Measurements from ENCODE around the gene KRTAP10-11. TPM values are rescaled to one million over a fixed set of nuclear protein-coding genes. Genes with fewer than 3 reads are reported as not detected.

The KRTAP10-11 gene
- total and polyA plus RNA-seq, 2 donors from 2014 or later, result not detected

DNA sequence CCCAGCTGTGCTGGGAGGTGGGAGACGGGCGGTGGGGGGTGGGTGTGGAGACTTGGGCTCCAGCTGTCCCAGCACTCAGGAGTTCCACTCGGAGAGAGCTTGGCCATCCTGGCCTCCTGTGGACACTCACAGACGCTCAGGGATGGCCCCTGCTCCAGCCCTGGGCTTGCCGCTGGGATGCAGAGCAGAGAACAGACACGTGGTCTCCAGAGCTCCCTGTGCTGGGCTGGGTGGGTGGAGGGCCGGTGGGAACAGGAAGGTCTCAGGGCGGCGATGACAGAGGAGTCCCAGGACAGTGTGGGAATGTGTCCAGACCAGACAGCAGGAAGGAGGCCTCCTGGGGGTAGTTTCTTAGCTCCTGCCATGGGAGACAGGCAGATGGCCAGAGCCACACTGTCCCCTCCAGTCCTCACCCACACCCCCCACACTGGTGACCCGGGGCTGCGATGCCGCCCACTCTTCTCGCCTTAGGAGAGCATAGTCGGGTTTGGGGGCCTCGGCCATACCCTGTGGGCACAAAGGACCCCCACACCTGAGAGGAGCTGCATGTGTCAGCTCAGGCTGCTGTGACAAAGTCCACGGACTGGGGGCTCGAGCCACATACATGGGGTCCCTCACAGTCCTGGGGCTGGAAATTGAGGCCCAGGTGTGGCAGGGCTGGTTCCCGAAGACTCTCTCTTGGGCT lies 17.4 kb upstream of the KRTAP10-11 start:
- H3K9ac ChIP-seq (ENCODE audit: low read length in 3 of 3), result no peak overlapping the region
- no peak overlapping the region for H3K4me3 ChIP-seq (ENCODE audit: low read length in 3 of 3)
- H3K27ac ChIP-seq (ENCODE audit: low read depth in 2 of 2, low read length in 2 of 2), result no peak overlapping the region
- peaks cover 0 to 13% (median 0%) of the 10 kb centered on the region in 3 donors for H3K9me3 ChIP-seq (ENCODE audit: control insufficient read depth in 2 of 3, insufficient read depth in 1 of 3, low read length in 3 of 3)
- H3K36me3 ChIP-seq (ENCODE audit: control insufficient read depth in 2 of 3, insufficient read depth in 3 of 3, low read length in 3 of 3), result no peaks in the 10 kb centered on the region
- no peaks in the 10 kb centered on the region for H3K4me1 ChIP-seq (ENCODE audit: control insufficient read depth in 2 of 3, insufficient read depth in 2 of 3, low read depth in 1 of 3, low read length in 3 of 3)
- intact Hi-C loops (cut with DNase I), result no loop called here
- H3K27me3 ChIP-seq (ENCODE audit: control insufficient read depth, insufficient read depth, low read length), result no peaks in the 10 kb centered on the region
- DNase-seq, result no peak
- FAIRE-seq, result no peak
- TF ChIP-seq, protein P1, sequence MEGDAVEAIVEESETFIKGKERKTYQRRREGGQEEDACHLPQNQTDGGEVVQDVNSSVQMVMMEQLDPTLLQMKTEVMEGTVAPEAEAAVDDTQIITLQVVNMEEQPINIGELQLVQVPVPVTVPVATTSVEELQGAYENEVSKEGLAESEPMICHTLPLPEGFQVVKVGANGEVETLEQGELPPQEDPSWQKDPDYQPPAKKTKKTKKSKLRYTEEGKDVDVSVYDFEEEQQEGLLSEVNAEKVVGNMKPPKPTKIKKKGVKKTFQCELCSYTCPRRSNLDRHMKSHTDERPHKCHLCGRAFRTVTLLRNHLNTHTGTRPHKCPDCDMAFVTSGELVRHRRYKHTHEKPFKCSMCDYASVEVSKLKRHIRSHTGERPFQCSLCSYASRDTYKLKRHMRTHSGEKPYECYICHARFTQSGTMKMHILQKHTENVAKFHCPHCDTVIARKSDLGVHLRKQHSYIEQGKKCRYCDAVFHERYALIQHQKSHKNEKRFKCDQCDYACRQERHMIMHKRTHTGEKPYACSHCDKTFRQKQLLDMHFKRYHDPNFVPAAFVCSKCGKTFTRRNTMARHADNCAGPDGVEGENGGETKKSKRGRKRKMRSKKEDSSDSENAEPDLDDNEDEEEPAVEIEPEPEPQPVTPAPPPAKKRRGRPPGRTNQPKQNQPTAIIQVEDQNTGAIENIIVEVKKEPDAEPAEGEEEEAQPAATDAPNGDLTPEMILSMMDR (IDR thresholded peaks at IDR 0.05; ENCODE audit: borderline replicate concordance, extremely low read depth, insufficient read depth), result no peak

DNA sequence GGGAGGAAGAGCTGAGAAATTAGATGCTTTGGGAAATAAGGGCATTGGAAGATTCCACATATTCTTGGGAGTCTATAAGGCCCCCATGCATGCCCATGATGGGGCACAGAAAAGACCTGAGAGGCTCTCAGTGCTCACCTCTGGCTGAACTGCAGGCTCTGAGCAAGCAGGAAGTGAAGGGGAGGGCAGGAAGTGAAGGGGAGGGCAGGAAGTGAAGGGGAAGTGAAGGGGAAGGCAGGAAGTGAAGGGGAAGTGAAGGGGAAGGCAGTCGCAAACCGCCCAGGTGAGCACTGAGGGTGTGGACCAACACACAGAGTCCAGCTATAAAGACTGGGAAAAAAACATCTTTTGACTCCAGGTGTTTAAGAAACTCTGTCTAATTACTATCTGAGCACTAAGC lies 15.8 kb upstream of the KRTAP10-11 start:
- TF ChIP-seq, protein P1 (IDR thresholded peaks at IDR 0.05; ENCODE audit: borderline replicate concordance, extremely low read depth, insufficient read depth), result no peak
- intact Hi-C loops (cut with DNase I), result no loop called here
- no peaks in the 10 kb centered on the region for H3K36me3 ChIP-seq (ENCODE audit: control insufficient read depth in 2 of 3, insufficient read depth in 3 of 3, low read length in 3 of 3)

DNA sequence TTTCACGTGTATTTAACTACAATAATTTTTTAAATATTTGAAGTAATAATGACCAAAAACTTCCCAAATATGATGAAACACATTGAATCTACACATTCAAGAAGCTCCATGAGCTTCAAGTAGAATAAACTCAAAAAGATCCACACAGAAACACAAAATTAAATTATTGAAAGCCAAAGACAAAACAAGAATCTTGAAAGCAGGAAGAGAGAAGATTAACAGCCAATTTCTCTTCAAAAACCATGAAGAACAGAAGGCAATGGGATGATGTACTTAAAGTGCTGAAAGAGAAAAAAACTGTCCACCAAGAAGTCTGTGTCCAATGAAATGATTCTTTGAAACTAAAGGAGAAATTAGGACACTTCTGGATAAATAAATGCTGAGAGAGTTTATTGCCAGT lies 14.1 kb upstream of the KRTAP10-11 start:
- no peak overlapping the region for H3K27ac ChIP-seq (ENCODE audit: low read depth in 2 of 2, low read length in 2 of 2)
- intact Hi-C loops (cut with DNase I), result no loop called here
- no peaks in the 10 kb centered on the region for H3K36me3 ChIP-seq (ENCODE audit: control insufficient read depth in 2 of 3, insufficient read depth in 3 of 3, low read length in 3 of 3)
- no peaks in the 10 kb centered on the region for H3K27me3 ChIP-seq (ENCODE audit: control insufficient read depth, insufficient read depth, low read length)
- H3K4me1 ChIP-seq (ENCODE audit: control insufficient read depth in 2 of 3, insufficient read depth in 2 of 3, low read depth in 1 of 3, low read length in 3 of 3), result no peaks in the 10 kb centered on the region
- no peak overlapping the region for H3K4me3 ChIP-seq (ENCODE audit: low read length in 3 of 3)
- FAIRE-seq, result no peak
- no peak for DNase-seq
- TF ChIP-seq, protein P1 (IDR thresholded peaks at IDR 0.05; ENCODE audit: borderline replicate concordance, extremely low read depth, insufficient read depth), result no peak
- H3K9ac ChIP-seq (ENCODE audit: low read length in 3 of 3), result no peak overlapping the region
- peaks cover 0 to 3% (median 2%) of the 10 kb centered on the region in 3 donors for H3K9me3 ChIP-seq (ENCODE audit: control insufficient read depth in 2 of 3, insufficient read depth in 1 of 3, low read length in 3 of 3)

More for the DNA sequence above, 15.8 kb upstream of the KRTAP10-11 start:
- FAIRE-seq (no peak), DNase-seq (no peak)
- no peaks in the 10 kb centered on the region for H3K27me3 ChIP-seq (ENCODE audit: control insufficient read depth, insufficient read depth, low read length)
- no peak overlapping the region for H3K27ac ChIP-seq (ENCODE audit: low read depth in 2 of 2, low read length in 2 of 2)
- no peak overlapping the region for H3K4me3 ChIP-seq (ENCODE audit: low read length in 3 of 3)
- H3K4me1 ChIP-seq (ENCODE audit: control insufficient read depth in 2 of 3, insufficient read depth in 2 of 3, low read depth in 1 of 3, low read length in 3 of 3), result no peaks in the 10 kb centered on the region
- no peak overlapping the region for H3K9ac ChIP-seq (ENCODE audit: low read length in 3 of 3)
- H3K9me3 ChIP-seq (ENCODE audit: control insufficient read depth in 2 of 3, insufficient read depth in 1 of 3, low read length in 3 of 3), result peaks cover 0 to 3% (median 2%) of the 10 kb centered on the region in 3 donors
